Activated CD4-positive, CD25-positive, alpha-beta regulatory T cell (primary cell): ENCODE data around the gene PWWP2B.

Source experiments
- DNase-seq, 4 experiments: peaks; one replicate each; lab custom pipeline; 2025; lab: John Stamatoyannopoulos, UW

PWWP2B gene

DNA sequence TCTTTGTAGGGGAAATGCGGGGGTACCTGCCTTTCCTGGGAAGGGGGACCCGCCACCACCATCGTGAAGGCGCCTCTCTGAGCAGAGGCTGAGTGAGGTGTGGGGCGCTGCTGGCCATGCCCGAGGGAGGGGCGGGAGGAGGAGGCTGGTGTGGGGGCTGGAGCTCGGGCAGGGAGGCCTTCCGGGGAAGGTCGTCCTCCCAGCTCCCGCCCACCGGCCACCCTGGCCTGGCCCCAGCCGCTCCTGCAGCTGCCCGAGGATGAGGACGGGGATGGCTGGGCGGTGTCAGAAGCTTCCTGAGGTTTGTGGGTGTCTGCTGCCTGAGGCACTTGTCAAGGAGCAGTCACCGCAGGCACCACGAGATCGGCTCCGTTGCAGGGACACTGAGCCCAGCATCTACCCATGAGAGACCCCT is 11.4 kb downstream of the PWWP2B start:
- DNase-seq: no peak

DNA sequence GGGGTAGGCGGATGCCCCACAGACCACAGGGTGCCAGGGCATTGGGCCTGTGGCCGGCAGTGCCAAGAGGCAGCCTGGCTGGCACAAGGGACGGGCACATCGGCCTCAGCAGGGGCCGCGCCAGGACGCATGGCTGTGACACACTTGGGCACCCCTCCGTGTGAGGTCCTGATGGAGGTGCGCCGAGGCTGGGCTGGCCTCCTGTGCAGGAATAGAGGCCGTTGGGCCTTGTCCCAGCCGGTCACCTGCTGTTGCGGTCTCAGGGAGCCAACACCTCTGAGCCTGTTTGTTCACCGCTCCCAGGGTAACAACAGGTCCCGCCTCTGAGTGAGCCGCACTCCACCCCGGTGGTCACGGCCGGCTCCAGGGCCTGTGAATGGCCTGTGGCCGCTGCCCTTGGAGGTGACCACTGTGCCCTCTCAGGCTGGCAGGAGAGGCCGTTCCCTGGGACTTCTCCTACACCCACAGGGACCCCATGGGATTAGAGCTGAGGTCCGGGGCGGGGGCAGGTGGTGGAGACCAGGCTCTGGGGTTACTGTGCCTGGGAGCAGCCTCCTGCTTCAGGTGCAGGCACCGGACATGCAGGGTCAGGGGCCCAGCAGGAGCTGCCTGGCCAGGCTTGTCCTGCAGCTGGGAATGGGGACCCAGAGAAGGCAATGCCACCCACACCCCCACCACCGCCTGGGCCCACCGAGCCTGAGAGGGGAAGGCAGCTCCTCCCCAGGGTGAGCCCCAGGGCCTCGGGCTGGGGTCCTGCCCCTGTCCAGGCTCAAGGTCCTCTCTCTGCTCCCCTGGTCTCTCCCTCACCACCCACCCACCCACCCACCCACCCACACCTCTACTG is 12.0 kb downstream of the PWWP2B start:
- DNase-seq: no peak

DNA sequence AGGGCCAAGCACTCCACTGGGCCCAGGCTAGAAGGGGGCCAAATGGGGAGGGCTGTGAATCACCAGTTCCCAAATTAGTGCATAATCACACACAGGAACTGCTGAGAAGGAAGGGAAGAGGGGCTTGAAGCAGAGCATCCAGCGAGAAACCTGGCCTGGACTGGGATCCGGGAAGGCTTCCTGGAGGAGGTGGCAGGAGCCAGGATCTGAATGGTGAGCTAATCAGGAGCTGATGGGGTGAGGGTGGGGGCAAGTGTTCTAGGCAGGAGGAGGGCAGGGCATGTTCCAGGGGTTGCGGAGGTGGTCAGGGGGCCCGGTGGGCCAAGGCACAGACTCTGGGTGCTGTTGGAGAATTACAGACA is 12.6 kb downstream of the PWWP2B start:
- DNase-seq: no peak

GRCh38 chr10:132410056-132410778 is 13.2 kb downstream of the PWWP2B start:
- DNase-seq: no peak

DNA sequence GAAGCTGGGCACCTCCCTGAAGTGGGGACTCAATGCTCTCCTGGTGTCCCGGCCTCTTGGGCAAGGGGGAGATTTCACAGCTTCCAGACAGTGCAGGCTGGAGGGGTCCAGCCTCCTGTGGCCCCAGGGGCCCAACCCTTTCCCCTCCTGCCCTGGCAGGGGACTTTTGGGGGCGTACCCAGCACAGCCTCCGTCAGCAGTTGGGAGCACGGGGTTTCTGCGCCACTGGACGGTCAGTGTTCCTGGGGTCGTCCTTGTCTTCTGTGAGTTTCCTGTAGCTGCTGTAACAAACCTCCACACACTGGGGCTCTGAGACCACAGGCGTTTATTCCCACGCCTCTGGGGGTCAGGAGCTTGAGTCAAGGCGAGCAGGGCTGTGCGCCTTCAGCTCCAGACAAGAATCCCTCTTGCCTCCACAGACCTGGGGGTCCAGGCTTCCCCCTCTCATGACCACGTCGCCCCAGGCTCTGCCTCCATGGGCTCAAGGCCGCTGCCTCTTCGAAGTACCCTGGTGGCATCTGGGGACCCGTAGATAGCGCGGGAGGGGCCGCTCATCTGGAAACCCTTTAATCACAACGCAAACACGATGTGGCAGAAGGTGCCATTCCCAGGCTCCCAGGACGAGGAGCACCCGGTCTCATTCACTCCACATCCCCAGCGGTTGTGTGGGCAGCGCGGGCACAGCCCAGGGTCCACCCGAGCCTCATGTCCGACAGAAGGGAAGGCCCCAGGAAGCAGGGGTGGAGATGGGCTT is 14.0 kb downstream of the PWWP2B start:
- no peak for DNase-seq

DNA sequence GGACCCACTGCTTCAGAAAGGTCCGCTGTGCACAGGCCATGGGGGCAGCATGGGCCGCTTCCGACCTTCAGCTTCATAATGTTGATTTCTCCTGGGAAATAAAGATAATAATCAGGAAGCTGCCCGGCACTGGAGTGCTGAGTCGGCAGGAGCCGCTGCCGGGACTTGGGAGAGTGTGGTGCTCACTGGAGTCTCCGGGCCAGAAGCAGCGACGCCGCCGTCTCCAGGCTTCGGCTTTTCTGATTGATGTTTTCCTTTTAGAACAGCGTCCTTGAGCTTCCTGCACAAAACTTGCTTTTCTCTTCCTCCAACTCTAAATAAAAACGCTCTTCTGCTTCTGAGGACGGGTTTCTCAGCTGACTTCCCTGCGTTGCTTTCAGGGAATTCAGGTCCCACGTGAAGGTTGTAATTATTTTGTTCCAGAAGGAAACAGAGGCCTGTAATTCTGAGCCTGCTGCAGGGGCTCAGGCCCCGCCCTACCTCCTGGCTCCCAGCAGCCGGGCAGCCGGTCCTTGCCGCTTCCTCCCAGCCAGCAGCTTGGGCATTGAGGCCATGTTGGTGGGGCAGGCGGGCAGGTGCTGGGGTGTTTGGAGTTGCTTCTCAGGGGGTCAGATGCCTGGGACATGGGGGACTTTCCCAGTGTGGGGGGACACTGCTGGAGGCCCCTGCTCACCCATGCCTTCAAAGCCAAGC is 14.7 kb downstream of the PWWP2B start:
- no peak for DNase-seq

DNA sequence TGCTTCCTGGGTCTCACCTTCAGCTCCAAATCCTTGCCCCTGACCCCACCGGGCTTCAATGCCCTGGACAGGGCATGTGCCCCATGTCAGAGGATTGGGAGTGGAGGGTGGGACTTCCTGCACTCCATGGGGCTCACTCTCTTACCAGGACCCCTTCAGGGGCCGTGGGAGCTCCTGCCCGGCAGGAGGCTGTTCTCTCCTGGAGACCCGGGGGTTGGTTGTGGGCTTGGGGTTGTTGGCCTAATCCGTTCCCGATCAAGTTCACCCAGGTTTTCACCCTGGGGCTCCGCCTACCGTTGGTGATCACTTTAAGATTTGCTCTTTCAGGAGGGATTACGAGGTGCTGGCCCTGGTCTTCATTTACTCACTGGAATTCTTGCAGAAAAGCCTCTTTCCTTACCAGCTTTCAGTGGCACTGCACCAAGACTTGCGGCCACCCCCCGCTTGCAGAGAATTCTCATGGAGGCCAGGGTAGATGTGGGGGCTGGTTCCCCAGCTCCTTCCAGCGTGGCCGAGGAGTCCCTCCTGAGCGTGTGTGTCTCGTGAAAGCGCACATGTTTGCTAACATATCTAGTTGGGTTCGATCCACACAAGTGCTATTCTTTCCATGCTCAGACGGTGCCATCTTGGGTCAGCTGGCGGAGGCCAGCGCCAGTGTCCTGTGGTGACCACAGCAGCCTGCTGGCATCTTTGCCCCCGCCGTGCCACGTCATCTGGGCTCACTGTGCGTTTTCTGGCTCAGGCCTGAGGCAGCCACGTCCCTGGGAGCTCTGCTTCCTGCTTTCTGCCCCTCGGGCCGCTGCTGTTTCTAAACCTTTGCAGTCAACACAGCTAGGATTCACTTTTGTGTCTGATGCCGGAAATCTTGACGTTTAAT is 15.6 kb downstream of the PWWP2B start:
- DNase-seq: no peak

DNA sequence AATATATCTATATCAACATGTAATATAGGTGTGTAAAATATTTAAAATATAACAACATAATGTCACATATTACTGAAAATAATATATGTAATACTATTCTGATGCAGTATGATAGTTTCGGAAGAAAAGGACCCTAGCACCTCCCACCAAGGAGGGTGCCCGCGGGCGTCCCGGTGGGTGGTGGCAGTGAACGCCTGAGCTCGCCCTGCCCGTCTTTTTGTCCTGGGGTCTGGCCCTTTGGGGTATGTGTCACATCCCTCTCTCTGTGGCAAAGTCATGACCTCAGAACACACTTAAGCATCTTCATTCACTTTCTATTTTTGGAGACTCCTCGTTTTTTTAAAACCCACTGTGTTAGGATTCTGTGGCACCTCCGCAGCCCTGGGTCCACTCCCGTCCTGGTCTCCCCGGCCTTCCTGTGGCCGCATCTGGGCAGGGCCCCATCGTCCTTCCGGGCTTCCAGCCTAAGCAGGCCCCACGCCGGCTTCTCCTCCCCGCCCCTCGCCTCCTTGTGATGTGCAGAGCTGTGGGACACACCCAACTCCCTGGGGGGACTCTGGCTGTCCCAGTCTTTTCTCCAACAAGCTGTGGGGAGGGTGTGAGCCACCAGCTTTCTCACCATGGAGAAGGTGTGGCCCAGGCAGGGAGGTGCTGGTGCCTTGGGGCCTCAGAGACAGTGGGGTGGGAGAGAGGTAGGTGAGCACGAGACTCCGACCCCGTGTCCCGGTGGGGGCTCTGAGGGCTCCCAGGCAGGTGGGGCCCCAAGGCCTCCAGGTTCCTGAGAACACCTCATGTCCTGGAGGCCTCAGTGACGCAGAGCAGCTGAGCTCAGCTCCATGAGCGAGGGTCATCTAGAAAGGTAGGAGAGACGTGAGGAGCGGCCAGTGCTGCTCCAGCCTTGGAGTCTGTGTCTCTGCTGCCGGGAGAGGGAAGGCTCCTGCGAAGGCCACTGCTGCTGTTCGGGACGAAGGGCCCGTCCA is 16.5 kb downstream of the PWWP2B start:
- no peak for DNase-seq

DNA sequence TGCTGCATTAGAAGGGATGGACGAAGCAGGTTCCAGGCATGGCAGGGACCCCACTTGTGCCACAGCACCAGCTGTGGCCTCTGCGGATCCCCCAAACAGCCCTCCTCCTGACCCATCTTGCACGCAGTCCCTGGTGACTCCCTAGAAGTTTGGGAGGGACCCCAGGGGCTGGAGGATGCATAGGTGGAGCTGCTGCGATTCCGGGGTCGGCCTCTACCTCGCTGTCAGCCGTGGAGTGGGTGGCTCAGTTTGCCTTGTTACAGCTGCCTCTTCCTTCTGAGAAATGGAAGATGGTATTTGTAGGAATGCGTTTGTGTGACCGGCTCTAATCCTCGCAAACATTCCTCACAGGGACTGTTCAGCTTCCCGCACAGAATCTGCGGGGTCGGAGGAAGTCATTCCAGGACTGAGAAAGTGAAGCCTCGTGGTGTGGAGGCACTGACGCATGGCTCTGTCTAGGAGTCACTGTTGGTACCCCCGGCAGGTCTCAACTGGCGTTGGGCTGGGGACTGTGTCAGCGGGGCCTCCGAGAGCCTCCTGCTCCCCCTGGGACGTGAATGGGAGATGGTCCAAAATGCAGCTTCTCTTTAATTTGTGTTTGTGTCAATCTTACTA is 17.5 kb downstream of the PWWP2B start:
- DNase-seq: no peak

- DNase-seq: no peak
These were observed 18.3 kb downstream of the PWWP2B start for GRCh38 chr10:132415255-132415654.

GRCh38 chr10:132415956-132416355 is 19.0 kb downstream of the PWWP2B start:
- no peak for DNase-seq

GRCh38 chr10:132416566-132417256 is 19.7 kb downstream of the PWWP2B start:
- no peak for DNase-seq

GRCh38 chr10:132417257-132417910 is 20.4 kb downstream of the PWWP2B start:
- no peak for DNase-seq

GRCh38 chr10:132417957-132418441 is 21.0 kb downstream of the PWWP2B start:
- no peak for DNase-seq

- no peak for DNase-seq
These were observed 21.8 kb downstream of the PWWP2B start for GRCh38 chr10:132418527-132419416.

- DNase-seq: no peak
These were observed 22.8 kb downstream of the PWWP2B start for GRCh38 chr10:132419538-132420468.
